Common myeloid progenitor, CD34-positive (primary cell): Measurements from ENCODE around the gene MITF.

Source experiments
- CTCF ChIA-PET: fragments of 350-600 bp; sonication (Branson Sonifier 250); formaldehyde crosslinking; loops from one replicate; lab custom pipeline; 2021; ENCODE audit warnings: antibody characterized with exemption; lab: Charles Lee
- POLR2A ChIA-PET: fragments of 350-600 bp; sonication (Branson Sonifier 250); formaldehyde crosslinking; loops from one replicate; lab custom pipeline; 2021; ENCODE audit warnings: antibody characterized with exemption; lab: Charles Lee
- DNase-seq, 3 donors: peaks; one replicate each; pipeline versions ENCODE4 v3.0.0 to v3.0.0-alpha.2; 2013
- H3K27ac ChIP-seq, 2 experiments: 1 replicate in 1 of 2; 2 replicates in 1 of 2; pipeline ENCODE4 v1.7.0; 2013; ENCODE audit warnings: inconsistent platforms in 2 of 2, low read length in 2 of 2, mild to moderate bottlenecking in 2 of 2, low read depth in 1 of 2, moderate library complexity in 1 of 2; ENCODE audit not compliant: severe bottlenecking in 2 of 2, insufficient read depth in 1 of 2, poor library complexity in 1 of 2
- H3K27me3 ChIP-seq, 5 experiments: replicated peaks in 2 of 5; 1 replicate in 3 of 5; 2 replicates in 2 of 5; pipeline versions ENCODE4 v1.6.1 to v1.7.0; 2013; ENCODE audit warnings: low read length in 4 of 5, mild to moderate bottlenecking in 2 of 5, moderate library complexity in 2 of 5, inconsistent platforms in 1 of 5; ENCODE audit not compliant: insufficient read depth in 5 of 5, control insufficient read depth in 4 of 5
- H3K36me3 ChIP-seq, 4 experiments: 1 replicate in 2 of 4; 2 replicates in 2 of 4; pipeline versions ENCODE4 v1.6.1 to v1.7.0; 2013; ENCODE audit warnings: low read length in 3 of 4, control low read depth in 1 of 4, mild to moderate bottlenecking in 1 of 4; ENCODE audit not compliant: control insufficient read depth in 4 of 4, insufficient read depth in 4 of 4
- H3K4me1 ChIP-seq, 4 experiments: 1 replicate in 3 of 4; 2 replicates in 1 of 4; pipeline versions ENCODE4 v1.6.1 to v1.7.1; 2013; ENCODE audit warnings: low read length in 3 of 4, mild to moderate bottlenecking in 3 of 4, control low read depth in 1 of 4, inconsistent platforms in 1 of 4, moderate library complexity in 1 of 4; ENCODE audit not compliant: control insufficient read depth in 4 of 4, insufficient read depth in 4 of 4; ENCODE audit errors: control extremely low read depth in 1 of 4
- H3K4me3 ChIP-seq, 7 experiments: 1 replicate in 4 of 7; 2 replicates in 3 of 7; pipeline versions ENCODE4 v1.5.1 to v1.7.0; 2013; ENCODE audit warnings: mild to moderate bottlenecking in 7 of 7, low read length in 6 of 7, moderate library complexity in 6 of 7, inconsistent platforms in 2 of 7, low read depth in 2 of 7, control low read depth in 1 of 7; ENCODE audit not compliant: insufficient read depth in 4 of 7, control insufficient read depth in 1 of 7; ENCODE audit errors: extremely low read depth in 1 of 7
- H3K9me3 ChIP-seq, 5 experiments: 1 replicate in 4 of 5; 2 replicates in 1 of 5; pipeline versions ENCODE4 v1.6.1 to v1.7.1; 2013; ENCODE audit warnings: low read length in 4 of 5, mild to moderate bottlenecking in 2 of 5, inconsistent platforms in 1 of 5, low read depth in 1 of 5, moderate library complexity in 1 of 5; ENCODE audit not compliant: control insufficient read depth in 4 of 5, insufficient read depth in 2 of 5; ENCODE audit errors: control extremely low read depth in 1 of 5
- WGBS: methylation state at CpG from one replicate; pipeline ENCODE4 v1.1.5; 2013; ENCODE audit not compliant: insufficient coverage; 5-methylcytosine and 5-hydroxymethylcytosine counted together

MITF gene

GRCh38 chr3:69871251-69871650, 132.0 kb downstream of the MITF start:
- POLR2A ChIA-PET = no interaction called here
- no peak overlapping the region for H3K4me3 ChIP-seq
- CTCF ChIA-PET = no interaction called here
- DNase-seq = no peak
- no peaks in the 10 kb centered on the region for H3K9me3 ChIP-seq
- H3K27ac ChIP-seq = no peak overlapping the region
- H3K36me3 ChIP-seq = no peaks in the 10 kb centered on the region
- 100% methylated on average over 1 of the region's 2 CpGs for WGBS
- H3K4me1 ChIP-seq = no peaks in the 10 kb centered on the region
- H3K27me3 ChIP-seq = no peaks in the 10 kb centered on the region

GRCh38 chr3:69871868-69872267, 132.6 kb downstream of the MITF start:
- no peaks in the 10 kb centered on the region for H3K27me3 ChIP-seq
- H3K9me3 ChIP-seq = no peaks in the 10 kb centered on the region
- no peaks in the 10 kb centered on the region for H3K36me3 ChIP-seq
- CTCF ChIA-PET = no interaction called here
- no peak overlapping the region for H3K27ac ChIP-seq
- no peaks in the 10 kb centered on the region for H3K4me1 ChIP-seq
- H3K4me3 ChIP-seq = no peak overlapping the region
- DNase-seq = peak in 2 of 3 donors; percentile 1
- 100% methylated on average over 1 of the region's 3 CpGs for WGBS
- POLR2A ChIA-PET = no interaction called here

- Histone ChIP-seq H3K27ac (no peak overlapping the region), H3K27me3 (no peaks in the 10 kb centered on the region), H3K4me1 (no peaks in the 10 kb centered on the region), H3K36me3 (no peaks in the 10 kb centered on the region), H3K9me3 (no peaks in the 10 kb centered on the region), H3K4me3 (no peak overlapping the region)
- CTCF ChIA-PET = no interaction called here
- DNase-seq = no peak
- WGBS = 100% methylated on average over 1 of the region's 4 CpGs
- POLR2A ChIA-PET = no interaction called here
Observed at GRCh38 chr3:69872783-69873378, 133.6 kb downstream of the MITF start.

- H3K27ac ChIP-seq = no peak overlapping the region
- no peaks in the 10 kb centered on the region for H3K27me3 ChIP-seq
- ChIA-PET POLR2A (no interaction called here), CTCF (interaction anchor here (1.5 kb wide), 1 partner anchor 109 kb away, joined by 3 read pairs; no protein-coding TSS in a partner anchor)
- no peak overlapping the region for H3K4me3 ChIP-seq
- H3K36me3 ChIP-seq = no peaks in the 10 kb centered on the region
- DNase-seq = no peak
- H3K4me1 ChIP-seq = no peaks in the 10 kb centered on the region
- H3K9me3 ChIP-seq = no peaks in the 10 kb centered on the region
- WGBS = no CpG with 5 or more reads among the region's 9 CpGs
Observed at GRCh38 chr3:69876073-69876472, 136.8 kb downstream of the MITF start.

- CTCF ChIA-PET = no interaction called here
- Histone ChIP-seq H3K4me3 (no peak overlapping the region), H3K36me3 (no peaks in the 10 kb centered on the region), H3K4me1 (no peaks in the 10 kb centered on the region), H3K27ac (no peak overlapping the region), H3K9me3 (no peaks in the 10 kb centered on the region), H3K27me3 (no peaks in the 10 kb centered on the region)
- WGBS = no CpG with 5 or more reads among the region's 3 CpGs
- no peak for DNase-seq
- POLR2A ChIA-PET = no interaction called here
Observed at GRCh38 chr3:69878254-69878653, 139.0 kb downstream of the MITF start.

GRCh38 chr3:69879051-69879450, 139.8 kb downstream of the MITF start:
- ChIA-PET POLR2A (no interaction called here), CTCF (no interaction called here)
- Histone ChIP-seq H3K9me3 (no peaks in the 10 kb centered on the region), H3K27me3 (no peaks in the 10 kb centered on the region), H3K27ac (no peak overlapping the region), H3K36me3 (no peaks in the 10 kb centered on the region), H3K4me3 (no peak overlapping the region), H3K4me1 (no peaks in the 10 kb centered on the region)
- no peak for DNase-seq
- WGBS = 94% methylated on average over 11 of the region's 14 CpGs

GRCh38 chr3:69880069-69880640, 140.9 kb downstream of the MITF start:
- no peaks in the 10 kb centered on the region for H3K9me3 ChIP-seq
- CTCF ChIA-PET = no interaction called here
- no peaks in the 10 kb centered on the region for H3K36me3 ChIP-seq
- no peaks in the 10 kb centered on the region for H3K27me3 ChIP-seq
- 100% methylated on average over 2 of the region's 4 CpGs for WGBS
- no peaks in the 10 kb centered on the region for H3K4me1 ChIP-seq
- no peak for DNase-seq
- POLR2A ChIA-PET = no interaction called here
- no peak overlapping the region for H3K27ac ChIP-seq
- no peak overlapping the region for H3K4me3 ChIP-seq
